ENCODE results near the gene JARID2. TPM values are rescaled to one million over a fixed set of nuclear protein-coding genes. Genes with fewer than 3 reads are reported as not detected.

JARID2 gene
- total and polyA plus RNA-seq, 8 donors: 2.4 to 6.7 (median 3.7) TPM

GRCh38 chr6:15398633-15399275, 152.9 kb downstream of the JARID2 start:
- H3K36me3 ChIP-seq: no peaks in the 10 kb centered on the region
- no peak for FAIRE-seq
- no peaks in the 10 kb centered on the region for H3K9me3 ChIP-seq
- 84 to 86% methylated on average over 8 of the region's 8 CpGs for WGBS, 2 donors
- no peak for DNase-seq
- ATAC-seq: no peak
- intact Hi-C loops (cut with DNase I): no loop called here
- no peak for TF ChIP-seq CTCF (IDR thresholded peaks at IDR 0.05)
- H3K27ac ChIP-seq: no peak overlapping the region
- peaks cover 0 to 28% (median 23%) of the 10 kb centered on the region in 3 donors for H3K4me1 ChIP-seq
- no peak overlapping the region for H3K4me3 ChIP-seq
- H3K27me3 ChIP-seq: no peaks in the 10 kb centered on the region

DNA sequence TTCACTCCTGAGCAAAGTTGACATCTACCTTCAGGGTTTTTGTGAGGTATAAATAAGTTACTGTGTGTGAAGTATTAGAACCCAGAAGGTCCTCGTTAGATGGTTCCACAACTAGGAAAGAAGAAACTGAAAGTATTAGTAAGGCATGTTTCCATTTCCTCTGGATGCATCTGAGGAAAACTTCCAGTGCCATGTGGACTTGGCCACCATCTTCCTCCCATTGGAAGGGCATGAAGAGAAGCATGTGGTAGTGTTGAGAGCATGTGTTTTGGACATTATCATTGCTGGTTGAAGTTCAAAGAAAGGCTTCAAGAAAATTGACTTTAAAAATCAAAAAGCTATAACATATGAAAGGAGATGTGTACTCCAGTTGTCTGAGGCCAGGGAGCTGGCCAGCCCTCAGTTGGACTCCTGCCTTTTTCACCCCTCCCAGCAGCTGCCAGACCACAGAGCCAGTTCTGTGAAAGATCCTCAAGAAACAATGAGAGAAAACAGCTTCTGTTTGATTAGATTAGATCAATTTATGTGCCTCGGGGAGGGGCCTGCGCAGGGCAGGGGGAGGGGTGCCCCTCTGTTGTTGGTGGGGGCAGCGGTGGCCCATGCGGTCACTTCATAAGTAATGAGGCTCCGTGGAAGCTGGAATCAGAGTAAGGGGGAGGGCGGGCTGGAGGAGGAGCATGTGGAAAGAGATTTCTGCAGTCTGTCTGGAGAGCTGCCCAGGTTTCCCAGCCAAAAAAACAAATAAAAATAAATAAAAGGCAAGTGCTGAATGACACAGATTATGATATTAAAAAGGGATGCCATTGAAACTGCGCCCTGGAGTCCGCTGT, 154.0 kb downstream of the JARID2 start:
- Histone ChIP-seq H3K4me1 (peaks cover 0 to 28% (median 23%) of the 10 kb centered on the region in 3 donors), H3K27me3 (no peaks in the 10 kb centered on the region), H3K27ac (peak overlapping the region in 2 of 4 donors; percentile 5 to 23), H3K9me3 (no peaks in the 10 kb centered on the region), H3K36me3 (no peaks in the 10 kb centered on the region), H3K4me3 (peak overlapping the region in 2 of 4 donors; percentile 12 to 28)
- ATAC-seq (peak; percentile 83 to 89 (median 88)), FAIRE-seq (no peak), DNase-seq (peak; percentile 68 to 79 (median 72))
- TF ChIP-seq CTCF (IDR thresholded peaks at IDR 0.05): no peak
- intact Hi-C loops (cut with DNase I): no loop called here
- WGBS, 2 donors: 8 to 9% methylated on average over 9 of the region's 9 CpGs

- ATAC-seq: peak in 3 of 4 donors; percentile 46 to 75 (median 53)
- no peak for TF ChIP-seq CTCF (IDR thresholded peaks at IDR 0.05)
- peak overlapping the region in 2 of 4 donors; percentile 12 to 28 for H3K4me3 ChIP-seq
These were observed 154.7 kb downstream of the JARID2 start for GRCh38 chr6:15400572-15401004.

DNA sequence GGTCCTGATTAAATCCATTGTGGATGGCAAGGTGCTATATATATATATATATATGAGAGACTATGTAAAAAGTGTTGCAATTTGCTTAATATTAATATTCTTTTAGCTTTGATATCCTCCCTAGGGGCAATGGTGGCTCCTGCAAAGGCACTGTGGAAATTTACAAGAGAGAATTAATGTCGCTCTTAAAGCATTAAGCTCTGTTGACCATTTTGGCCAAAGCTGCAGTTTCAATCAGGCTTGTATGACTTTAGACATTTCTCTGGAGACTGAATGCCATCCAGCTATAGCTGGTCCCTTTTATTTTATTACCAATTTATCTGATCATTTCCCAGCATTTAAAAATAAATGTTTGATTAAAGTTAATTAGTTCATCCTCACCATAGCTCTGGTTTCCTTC, 155.3 kb downstream of the JARID2 start:
- no peaks in the 10 kb centered on the region for H3K36me3 ChIP-seq
- H3K4me1 ChIP-seq: peaks cover 0 to 24% (median 20%) of the 10 kb centered on the region in 3 donors
- no peak for DNase-seq
- WGBS, 2 donors: 85 to 92% methylated on average over 1 of the region's 1 CpG
- no peak for TF ChIP-seq CTCF (IDR thresholded peaks at IDR 0.05)
- intact Hi-C loops (cut with DNase I): no loop called here
- no peak overlapping the region for H3K27ac ChIP-seq
- H3K9me3 ChIP-seq: no peaks in the 10 kb centered on the region
- no peaks in the 10 kb centered on the region for H3K27me3 ChIP-seq
- no peak overlapping the region for H3K4me3 ChIP-seq
- FAIRE-seq: no peak
- no peak for ATAC-seq

More at GRCh38 chr6:15400572-15401004, 154.7 kb downstream of the JARID2 start:
- Histone ChIP-seq H3K27ac (peak overlapping the region in 1 of 4 donors; percentile 23), H3K36me3 (no peaks in the 10 kb centered on the region), H3K9me3 (no peaks in the 10 kb centered on the region), H3K27me3 (no peaks in the 10 kb centered on the region), H3K4me1 (peaks cover 0 to 28% (median 23%) of the 10 kb centered on the region in 3 donors)
- no peak for FAIRE-seq
- peak in 2 of 6 donors; percentile 22 to 28 for DNase-seq
- 23 to 26% methylated on average over 14 of the region's 14 CpGs for WGBS, 2 donors
- intact Hi-C loops (cut with DNase I): no loop called here

All from pancreas (tissue), 10 donors.